Bronchial epithelial cell (primary cell): ENCODE data around the gene AIP. TPM values are rescaled to one million over a fixed set of nuclear protein-coding genes. Genes with fewer than 3 reads are reported as not detected.
A peak's percentile ranks its signal among the peaks of the same experiment; 100 is the strongest.

Experiments
- DNase-seq: peaks from one replicate; pipeline ENCODE4 v3.0.0-alpha.2; 2010; ENCODE audit warnings: low read depth
- FAIRE-seq: peaks from 2 replicates; lab custom pipeline; 2011; peaks lifted over from hg19 to GRCh38; lab: Jason Lieb, UNC
- H3K27me3 ChIP-seq: 2 replicates; pipeline ENCODE4 v1.5.1; 2011; ENCODE audit warnings: low read length; ENCODE audit not compliant: control insufficient read depth, insufficient read depth
- H3K36me3 ChIP-seq: 2 replicates; pipeline ENCODE4 v1.5.1; 2011; ENCODE audit warnings: low read length; ENCODE audit not compliant: control insufficient read depth, insufficient read depth
- H3K4me3 ChIP-seq: 2 replicates; pipeline ENCODE4 v1.5.1; 2011; ENCODE audit warnings: mild to moderate bottlenecking, low read depth, low read length, control low read depth
- total RNA-seq: library from RNA; depleted of rRNA; stranded (reverse); fragments of >200 nt; gene quantifications from 2 replicates; pipeline ENCODE4 v1.2.1, GENCODE V29; 2014
- TF ChIP-seq, protein P1 (sequence below): IDR thresholded peaks from 2 replicates; pipeline ENCODE4 v1.5.1; 2011; ENCODE audit warnings: mild to moderate bottlenecking, moderate library complexity, low read length, control low read depth, inconsistent platforms; ENCODE audit not compliant: insufficient read depth, severe bottlenecking

Gene AIP
- 51.6 and 85.3 TPM in 2 replicates for total RNA-seq

DNA sequence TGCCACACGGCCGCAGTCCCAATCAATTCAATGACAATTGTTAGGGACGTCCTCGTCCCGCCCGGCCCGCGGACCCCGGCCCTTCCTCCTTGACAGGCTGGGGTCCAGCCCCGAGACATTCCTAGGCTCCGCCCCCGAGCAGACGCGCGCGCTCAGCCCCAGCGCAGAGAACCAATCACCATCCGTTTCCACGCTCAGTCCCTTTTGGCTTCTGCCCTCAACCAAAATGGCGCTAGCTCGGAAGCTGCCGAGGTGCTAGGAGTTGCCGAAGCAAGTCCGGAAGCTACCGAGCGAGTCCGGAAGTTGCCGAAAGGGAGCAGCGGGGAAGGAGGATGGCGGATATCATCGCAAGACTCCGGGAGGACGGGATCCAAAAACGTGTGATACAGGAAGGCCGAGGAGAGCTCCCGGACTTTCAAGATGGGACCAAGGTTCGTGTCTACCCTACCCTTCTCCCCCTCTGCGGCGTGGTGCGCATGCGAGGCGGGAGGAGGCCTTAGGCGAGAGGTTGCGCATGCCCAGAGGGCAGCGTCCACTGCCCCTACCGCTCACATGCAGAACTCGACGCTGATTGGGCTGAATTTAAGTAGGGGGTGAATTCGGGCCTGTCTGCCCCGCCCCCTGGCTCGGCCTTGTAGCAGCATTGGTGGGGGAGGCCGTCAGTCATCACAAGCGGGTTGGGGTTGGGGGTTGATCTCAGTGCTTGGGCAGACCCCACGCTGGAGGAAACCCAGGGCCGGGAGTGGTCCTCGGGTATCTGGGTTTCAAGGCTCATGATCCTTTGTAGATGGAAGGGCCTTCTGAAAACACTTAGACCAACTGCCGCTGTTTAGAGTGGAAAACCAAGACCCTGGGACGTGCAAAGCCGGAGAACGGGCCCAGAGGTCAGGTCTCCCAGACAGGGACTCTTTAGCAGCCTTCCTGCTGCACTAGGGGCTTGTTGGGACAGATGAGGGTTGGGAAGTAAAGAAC, at the start of gene AIP:
Gene AIP, plus strand, starts transcription at position 200 of the 972 bp plus-strand sequence. Its CDS starts 133 bp downstream, at position 333.
- H3K4me3 ChIP-seq: peak within 1 kb of the TSS; percentile 69
- DNase-seq (peak; percentile 95), FAIRE-seq (no peak)
- H3K36me3 ChIP-seq: no peaks in the 10 kb centered on the region
- H3K27me3 ChIP-seq: no peaks in the 10 kb centered on the region
- TF ChIP-seq, protein P1, sequence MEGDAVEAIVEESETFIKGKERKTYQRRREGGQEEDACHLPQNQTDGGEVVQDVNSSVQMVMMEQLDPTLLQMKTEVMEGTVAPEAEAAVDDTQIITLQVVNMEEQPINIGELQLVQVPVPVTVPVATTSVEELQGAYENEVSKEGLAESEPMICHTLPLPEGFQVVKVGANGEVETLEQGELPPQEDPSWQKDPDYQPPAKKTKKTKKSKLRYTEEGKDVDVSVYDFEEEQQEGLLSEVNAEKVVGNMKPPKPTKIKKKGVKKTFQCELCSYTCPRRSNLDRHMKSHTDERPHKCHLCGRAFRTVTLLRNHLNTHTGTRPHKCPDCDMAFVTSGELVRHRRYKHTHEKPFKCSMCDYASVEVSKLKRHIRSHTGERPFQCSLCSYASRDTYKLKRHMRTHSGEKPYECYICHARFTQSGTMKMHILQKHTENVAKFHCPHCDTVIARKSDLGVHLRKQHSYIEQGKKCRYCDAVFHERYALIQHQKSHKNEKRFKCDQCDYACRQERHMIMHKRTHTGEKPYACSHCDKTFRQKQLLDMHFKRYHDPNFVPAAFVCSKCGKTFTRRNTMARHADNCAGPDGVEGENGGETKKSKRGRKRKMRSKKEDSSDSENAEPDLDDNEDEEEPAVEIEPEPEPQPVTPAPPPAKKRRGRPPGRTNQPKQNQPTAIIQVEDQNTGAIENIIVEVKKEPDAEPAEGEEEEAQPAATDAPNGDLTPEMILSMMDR: peak; percentile 3

DNA sequence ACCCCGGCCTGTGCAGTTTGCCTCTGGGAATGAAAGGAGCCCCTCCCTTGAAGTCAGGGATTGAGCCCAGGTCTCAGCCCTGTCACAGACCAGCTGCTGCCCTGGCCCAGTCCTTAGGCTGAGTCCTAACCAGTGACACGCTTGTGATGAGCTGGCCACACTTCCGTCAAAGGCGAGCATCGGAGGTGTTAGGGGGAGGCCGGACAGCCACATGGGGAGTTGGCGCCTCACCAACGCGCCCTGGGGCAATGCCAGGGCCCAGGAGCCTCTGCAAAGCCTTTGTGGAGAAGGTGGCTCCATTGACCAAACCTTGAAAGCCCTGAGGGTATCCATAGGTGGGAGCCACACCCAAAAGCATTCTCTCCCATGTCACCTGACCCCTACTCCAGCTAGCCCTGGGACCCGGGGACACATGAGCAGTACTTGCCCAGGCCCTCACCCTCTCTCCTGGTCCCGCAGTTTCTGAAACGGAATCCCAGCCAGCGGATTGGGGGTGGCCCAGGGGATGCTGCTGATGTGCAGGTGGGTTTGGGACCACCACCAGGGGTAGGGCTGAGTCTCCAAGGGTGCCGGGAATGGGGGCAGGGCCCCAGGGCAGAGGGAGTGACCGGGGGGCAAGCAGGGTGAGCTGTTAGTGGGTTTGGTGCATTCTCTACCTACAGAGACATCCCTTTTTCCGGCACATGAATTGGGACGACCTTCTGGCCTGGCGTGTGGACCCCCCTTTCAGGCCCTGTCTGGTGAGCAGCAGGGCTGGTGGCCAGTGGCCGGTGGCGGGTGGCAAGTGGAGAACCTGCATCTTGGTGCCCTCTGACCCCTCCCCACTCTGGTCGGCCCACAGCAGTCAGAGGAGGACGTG, 49.1 kb upstream of the AIP start:
- no peaks in the 10 kb centered on the region for H3K27me3 ChIP-seq
- DNase-seq (no peak), FAIRE-seq (no peak)
- no peak overlapping the region for H3K4me3 ChIP-seq
- H3K36me3 ChIP-seq: peaks cover 40% of the 10 kb centered on the region
- TF ChIP-seq, protein P1: no peak

DNA sequence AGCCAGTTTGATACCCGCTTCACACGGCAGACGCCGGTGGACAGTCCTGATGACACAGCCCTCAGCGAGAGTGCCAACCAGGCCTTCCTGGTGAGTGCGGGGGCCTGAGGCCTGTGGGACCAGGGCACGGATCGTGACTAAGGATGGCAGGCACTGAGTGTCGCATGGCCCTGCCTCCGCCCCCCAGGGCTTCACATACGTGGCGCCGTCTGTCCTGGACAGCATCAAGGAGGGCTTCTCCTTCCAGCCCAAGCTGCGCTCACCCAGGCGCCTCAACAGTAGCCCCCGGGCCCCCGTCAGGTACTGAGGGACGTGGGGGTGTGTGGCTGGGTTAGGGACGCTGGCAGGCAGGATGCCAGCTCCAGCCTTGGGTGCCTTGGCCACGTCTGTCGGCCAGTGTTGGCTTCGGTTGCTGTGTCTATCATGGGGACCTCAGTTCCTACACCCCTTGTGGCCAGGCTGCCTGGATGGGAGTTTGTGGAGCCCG, 48.4 kb upstream of the AIP start:
- no peak overlapping the region for H3K4me3 ChIP-seq
- DNase-seq: no peak
- no peak for FAIRE-seq
- no peaks in the 10 kb centered on the region for H3K27me3 ChIP-seq
- TF ChIP-seq, protein P1: no peak
- H3K36me3 ChIP-seq: peaks cover 40% of the 10 kb centered on the region

DNA sequence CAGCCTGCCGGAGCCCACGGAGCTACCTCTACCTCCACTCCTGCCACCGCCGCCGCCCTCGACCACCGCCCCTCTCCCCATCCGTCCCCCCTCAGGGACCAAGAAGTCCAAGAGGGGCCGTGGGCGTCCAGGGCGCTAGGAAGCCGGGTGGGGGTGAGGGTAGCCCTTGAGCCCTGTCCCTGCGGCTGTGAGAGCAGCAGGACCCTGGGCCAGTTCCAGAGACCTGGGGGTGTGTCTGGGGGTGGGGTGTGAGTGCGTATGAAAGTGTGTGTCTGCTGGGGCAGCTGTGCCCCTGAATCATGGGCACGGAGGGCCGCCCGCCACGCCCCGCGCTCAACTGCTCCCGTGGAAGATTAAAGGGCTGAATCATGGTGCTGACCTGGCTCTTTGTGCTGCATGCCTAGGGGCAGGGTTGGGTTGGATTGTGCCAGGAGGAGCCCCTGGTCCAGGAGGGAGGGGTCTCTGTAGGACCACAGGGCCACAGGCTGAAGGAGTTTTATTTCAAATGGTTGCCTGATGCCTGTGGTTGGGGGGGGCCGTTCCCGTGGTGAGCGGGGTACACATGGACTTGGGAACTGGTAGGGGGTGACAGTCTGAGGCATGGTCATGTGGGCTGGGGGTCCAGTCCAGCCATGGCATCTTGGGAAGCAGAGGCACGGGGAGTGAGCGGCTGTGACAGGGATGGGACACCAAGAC, 47.6 kb upstream of the AIP start:
- DNase-seq (no peak), FAIRE-seq (no peak)
- no peaks in the 10 kb centered on the region for H3K27me3 ChIP-seq
- TF ChIP-seq, protein P1: no peak
- H3K4me3 ChIP-seq: no peak overlapping the region
- peaks cover 38% of the 10 kb centered on the region for H3K36me3 ChIP-seq

DNA sequence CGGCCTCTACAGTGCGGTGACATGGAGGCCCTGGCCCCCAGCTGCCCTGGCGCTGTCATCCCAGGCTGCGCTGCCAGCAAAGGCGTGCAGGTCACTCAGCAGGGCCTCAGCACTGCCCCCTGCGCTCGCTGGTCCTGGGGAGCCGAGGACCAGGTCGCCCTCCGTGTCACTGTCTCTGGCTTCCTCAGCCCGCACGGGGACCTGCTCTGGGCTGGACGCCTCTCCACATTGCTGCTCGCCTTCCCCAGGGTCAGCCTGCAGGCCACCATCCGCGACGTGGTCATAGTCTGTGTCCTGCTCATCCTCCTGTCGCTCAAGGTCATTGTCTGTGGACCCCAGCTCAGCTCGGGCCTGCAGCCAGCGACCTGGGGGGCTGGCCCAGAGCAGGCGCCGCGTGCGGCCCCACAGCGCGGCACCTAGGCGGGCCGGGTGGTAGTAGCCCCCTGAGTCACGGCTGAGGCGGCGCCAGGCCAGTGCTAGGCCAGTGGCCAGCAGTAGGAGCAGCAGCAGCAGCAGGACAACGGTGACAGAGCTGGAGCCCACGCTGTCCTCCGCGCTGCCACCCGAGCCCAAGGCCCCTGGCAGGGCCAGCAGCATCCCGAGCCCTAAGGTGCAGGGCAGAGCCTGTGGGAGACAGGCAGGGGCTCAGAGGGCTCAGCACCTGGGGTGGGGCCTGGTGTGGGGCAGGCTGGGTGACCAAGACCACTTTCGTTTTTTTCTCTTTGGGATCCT, 46.9 kb upstream of the AIP start:
- FAIRE-seq (peak; percentile 7), DNase-seq (no peak)
- TF ChIP-seq, protein P1: no peak
- H3K4me3 ChIP-seq: no peak overlapping the region
- no peaks in the 10 kb centered on the region for H3K27me3 ChIP-seq
- H3K36me3 ChIP-seq: peaks cover 37% of the 10 kb centered on the region
